HG03521 (cell line): ENCODE measurements around the gene ADAM15.

Experiments used
- ATAC-seq: cut with Tn5 transposase; IDR thresholded peaks from one replicate; pipeline ENCODE4 v1.9.1; 2021; ENCODE audit warnings: mild to moderate bottlenecking, moderate library complexity; ENCODE audit not compliant: unreplicated experiment

ADAM15 gene

GRCh38 chr1:155012026-155012546, 39.0 kb upstream of the ADAM15 start:
- no peak for ATAC-seq

DNA sequence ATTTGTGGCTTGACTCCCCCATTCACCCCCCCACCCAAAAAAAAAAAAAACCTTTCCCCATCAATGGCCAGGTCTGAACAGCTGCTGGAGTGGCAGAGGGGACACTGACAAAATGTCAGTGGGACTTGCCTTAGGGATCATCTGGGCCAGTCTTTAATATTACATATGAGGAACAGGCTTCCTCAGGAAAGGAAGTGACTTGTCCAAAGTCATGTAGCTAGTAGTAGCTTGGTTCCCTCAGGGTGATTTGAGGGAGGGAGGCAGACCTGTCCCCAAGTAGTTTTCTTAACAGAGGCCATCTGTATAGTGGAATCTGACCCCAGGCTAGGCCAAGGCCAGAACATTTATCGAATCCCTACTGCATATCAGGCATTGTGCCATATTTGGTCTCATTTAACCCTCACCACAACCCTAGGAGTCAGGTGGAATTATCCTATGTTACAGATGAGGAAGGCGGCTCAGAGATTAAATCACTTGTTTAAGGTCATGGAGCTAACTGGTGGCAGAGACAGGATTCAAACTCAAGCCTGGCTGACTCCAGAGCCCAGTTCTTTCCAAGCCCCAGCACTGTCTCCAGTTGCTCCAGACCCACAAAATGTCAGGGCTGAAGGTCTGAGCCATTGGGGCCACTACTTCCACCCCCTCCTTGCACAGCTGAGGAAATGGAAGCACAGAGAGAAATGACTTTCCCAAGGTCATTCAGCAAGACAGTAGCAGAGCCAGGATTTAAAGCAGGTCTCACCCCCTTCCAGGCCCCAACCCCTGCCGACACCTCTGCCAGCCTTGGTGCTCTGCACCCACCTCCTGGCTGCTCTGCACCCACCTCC, 38.1 kb upstream of the ADAM15 start:
- no peak for ATAC-seq

GRCh38 chr1:155013632-155014031, 37.5 kb upstream of the ADAM15 start:
- no peak for ATAC-seq

DNA sequence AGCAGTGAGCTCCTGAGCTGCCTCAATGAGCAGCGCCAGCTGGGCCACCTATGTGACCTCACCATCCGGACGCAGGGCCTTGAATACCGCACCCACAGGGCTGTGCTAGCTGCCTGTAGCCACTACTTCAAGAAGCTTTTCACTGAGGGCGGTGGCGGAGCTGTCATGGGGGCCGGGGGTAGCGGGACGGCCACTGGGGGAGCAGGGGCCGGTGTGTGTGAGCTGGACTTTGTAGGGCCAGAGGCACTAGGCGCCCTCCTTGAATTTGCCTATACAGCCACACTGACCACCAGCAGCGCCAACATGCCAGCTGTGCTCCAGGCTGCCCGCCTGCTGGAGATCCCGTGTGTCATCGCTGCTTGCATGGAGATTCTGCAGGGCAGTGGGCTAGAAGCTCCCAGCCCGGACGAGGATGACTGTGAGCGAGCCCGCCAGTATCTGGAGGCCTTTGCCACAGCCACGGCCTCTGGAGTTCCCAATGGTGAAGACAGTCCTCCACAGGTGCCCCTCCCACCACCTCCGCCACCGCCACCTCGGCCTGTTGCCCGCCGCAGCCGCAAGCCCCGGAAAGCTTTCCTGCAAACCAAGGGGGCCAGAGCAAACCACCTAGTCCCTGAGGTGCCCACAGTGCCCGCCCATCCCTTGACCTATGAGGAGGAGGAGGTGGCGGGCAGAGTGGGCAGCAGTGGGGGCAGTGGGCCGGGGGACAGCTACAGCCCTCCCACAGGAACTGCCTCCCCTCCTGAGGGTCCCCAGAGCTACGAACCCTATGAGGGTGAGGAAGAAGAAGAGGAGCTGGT, 36.2 kb upstream of the ADAM15 start:
- ATAC-seq, result no peak

- no peak for ATAC-seq
These were observed 35.4 kb upstream of the ADAM15 start for GRCh38 chr1:155015527-155016230.

- ATAC-seq, result no peak
These were observed 34.8 kb upstream of the ADAM15 start for GRCh38 chr1:155016231-155016831.

GRCh38 chr1:155017041-155017945, 33.8 kb upstream of the ADAM15 start:
- ATAC-seq, result peak; percentile 79

- ATAC-seq, result no peak
These were observed 33.2 kb upstream of the ADAM15 start for GRCh38 chr1:155017946-155018316.

- ATAC-seq, result no peak
These were observed 32.3 kb upstream of the ADAM15 start for GRCh38 chr1:155018617-155019348.

DNA sequence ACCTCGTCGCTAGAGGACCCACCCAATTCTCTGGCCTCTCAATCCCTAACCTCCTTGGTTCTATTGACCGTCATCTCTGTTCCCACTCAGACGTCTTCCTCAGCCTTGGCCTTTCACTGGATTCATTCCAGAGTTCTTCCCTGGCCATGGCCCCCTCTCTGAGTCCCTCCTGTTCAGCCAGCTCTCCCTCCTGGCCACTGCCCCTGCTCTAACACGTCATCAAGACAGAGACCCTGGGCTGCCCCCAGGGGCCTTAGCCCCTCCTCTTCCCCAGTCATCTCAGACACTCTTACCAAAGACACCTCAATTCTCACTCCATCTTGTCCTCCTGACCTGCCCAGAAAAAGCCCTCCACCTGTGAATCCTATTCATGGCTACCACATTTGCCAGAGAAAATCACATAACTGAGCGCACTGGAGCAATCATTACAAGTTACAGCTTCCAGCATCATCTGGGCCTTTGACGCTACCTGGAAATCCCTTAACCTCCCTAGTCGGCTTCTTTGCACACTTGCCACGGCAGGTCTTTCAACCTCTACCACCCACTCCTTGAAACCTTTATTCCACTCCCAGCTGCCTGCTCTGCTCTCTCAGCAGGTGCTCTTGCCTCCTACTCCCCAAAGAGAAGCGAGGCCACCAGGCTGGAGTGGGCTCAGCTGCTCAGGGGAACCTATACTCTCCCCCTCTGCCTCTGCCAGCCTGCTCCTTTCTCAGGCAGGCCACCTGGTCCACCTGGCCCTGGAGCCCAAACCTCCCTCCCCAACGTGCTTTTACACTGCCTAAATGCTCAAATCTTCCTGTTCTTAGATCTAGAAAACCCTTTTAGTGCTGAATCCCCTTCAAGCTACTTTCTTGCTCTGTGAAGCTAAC, 31.5 kb upstream of the ADAM15 start:
- ATAC-seq, result no peak

- ATAC-seq, result no peak
These were observed 28.8 kb upstream of the ADAM15 start for GRCh38 chr1:155022136-155022926.

DNA sequence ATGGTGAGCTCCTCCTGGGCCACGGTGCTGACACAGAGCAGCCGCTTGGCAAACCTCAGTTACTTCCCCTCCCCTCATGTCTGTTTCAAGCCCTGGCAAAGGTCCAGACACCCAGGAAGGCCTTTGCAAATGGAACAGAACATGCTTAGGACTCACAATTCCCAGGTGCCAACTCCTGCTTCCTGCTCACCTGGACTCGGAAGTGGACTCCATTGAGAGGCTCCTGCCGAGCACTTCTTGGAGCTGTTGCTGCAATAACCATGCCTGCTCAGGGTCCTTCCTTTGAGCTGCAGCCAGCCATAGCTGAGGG, 28.2 kb upstream of the ADAM15 start:
- no peak for ATAC-seq

GRCh38 chr1:155023627-155024026, 27.5 kb upstream of the ADAM15 start:
- no peak for ATAC-seq

DNA sequence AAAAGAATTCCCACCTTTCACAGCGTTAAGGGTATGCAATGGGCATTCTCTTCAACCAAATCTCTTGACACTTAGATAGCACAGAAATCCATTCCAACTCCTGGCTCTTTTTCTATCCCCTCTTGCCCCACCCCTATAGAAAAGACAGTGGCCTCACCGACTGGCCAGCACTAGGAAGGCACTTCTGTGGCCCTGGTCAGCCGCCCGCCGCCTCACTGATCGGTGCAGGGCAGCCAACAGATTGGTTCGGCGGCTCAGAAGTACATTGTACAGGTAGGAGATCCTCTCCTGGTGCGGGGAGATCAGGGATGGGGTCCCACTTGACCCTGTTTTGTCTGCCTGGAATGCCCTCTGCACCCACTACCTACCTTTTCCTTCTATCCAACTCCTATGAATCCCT, 26.8 kb upstream of the ADAM15 start:
- ATAC-seq, result no peak

- ATAC-seq, result no peak
These were observed 25.0 kb upstream of the ADAM15 start for GRCh38 chr1:155026154-155026553.

DNA sequence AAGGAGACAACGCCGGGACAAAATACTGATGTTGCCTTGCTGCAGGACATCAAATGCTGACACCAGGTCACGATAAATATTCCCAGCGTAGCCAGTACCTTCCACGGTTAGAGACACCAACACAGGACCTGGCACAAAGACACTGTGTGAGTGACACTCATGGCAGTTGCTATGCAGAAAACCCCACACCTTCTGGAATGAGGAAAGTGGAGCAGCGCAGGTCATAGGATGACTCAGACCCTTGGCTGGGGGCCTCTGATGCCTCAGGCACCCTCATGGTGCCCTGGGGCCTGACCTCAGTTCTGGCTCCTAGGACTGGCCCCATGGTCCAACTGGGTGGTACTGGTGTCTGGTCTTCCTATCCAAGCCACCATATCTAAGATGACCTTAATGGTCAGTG, 24.5 kb upstream of the ADAM15 start:
- ATAC-seq, result no peak

DNA sequence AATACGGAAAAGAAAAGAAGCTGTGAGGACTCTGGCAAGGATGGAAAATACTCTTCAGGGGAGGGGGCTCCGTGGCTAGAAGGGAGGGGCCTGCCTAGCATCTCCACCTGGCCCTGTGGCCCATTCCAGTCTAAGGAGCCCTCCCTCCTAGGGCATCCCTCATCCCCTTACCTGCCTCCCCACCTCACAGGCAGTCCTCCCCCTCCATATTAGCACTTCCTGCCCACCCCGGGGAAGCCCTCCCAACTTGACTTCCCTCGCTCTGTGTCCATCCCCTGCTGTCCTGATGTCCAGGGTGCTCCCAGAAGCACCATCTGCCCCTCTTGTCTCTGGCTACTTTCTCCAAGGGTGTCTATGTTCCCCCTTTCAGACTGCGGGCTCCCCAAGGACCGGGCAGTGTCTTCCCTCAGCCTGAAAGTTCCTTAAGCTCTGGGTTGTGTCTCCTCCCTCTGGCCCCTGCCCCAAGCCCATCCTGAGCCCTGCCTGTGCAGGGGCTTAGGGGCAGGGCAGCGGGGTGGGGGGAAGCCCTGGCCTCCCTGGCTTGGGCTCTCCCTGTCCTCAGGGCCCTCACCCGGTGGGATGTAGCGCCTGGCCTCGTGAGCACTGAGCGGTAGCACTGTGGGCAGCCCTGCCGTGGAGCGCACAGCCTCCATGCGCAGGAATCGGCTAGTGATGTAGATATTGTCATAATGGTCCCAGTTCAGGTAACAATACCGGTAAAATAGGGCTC, 21.4 kb upstream of the ADAM15 start:
- no peak for ATAC-seq
